SIG-M5 treated with dmso at 0.1 percent for 504 hours (cell line): ENCODE measurements around the gene SLIT3.

Experiments
- DNase-seq: peaks from one replicate; lab custom pipeline; 2025; ENCODE audit not compliant: unreplicated experiment; lab: John Stamatoyannopoulos, UW

SLIT3 gene

DNA sequence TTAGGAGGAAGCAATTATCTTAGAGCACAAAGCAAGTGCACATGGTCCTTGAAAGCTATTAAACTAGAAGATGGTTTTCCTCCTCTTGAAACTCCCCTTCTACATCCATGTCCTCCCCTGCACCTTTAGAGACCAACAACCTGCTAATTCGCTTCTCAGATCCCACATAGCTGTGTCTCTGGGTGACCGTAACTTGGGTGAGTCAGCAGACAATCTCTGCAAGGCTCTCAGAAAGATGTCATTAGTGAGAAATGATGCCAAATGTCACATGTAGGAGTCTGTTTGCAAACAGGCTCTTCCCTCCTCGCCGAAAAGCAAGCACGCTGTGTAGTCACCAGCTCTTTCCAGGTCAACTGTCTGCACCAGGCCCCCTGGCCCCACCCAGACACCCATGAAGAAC, 291.8 kb downstream of the SLIT3 start:
- no peak for DNase-seq

DNA sequence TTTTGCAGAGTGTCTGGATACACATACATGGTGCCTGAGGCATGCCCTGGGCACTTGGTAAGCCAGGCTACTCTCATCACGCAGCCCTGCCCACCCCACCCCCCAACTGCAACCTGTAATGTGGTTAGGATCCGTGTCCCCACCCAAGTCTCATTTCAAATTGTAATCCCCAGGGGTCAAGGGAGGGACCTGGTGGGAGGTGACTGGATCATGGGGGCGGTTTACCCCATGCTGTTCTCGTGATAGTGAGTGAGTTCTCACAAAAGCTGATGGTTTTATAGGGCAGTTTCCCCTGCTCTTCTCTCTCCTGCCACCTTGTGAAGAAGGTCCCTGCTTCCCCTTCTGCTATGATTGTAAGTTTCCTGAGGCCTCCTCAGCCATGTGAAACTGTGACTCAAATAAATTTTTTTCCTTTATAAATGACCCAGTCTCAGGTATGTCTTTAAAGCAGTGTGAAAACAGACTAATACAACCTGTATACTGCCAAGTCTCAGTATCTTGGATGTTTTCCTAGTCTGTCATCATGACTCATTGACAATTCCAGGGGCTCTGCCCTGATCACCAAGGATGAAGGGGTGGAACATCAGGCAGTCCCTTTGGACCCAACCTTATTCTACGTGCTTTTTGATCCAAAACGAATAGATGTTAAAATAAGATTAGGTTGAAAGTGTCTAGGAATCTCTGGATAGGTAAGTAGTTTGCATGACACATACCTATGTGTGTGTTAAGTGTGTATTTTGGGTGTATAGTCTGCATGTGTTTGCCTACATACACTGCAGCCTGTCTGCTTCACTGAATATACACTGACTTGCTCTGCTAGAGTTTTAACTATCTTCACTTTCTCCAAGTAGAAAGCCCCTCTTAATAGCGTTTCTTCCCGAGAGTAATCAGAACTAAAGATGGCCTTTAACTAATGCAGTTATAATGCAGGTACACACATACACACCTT, 293.8 kb downstream of the SLIT3 start:
- DNase-seq, result no peak

DNA sequence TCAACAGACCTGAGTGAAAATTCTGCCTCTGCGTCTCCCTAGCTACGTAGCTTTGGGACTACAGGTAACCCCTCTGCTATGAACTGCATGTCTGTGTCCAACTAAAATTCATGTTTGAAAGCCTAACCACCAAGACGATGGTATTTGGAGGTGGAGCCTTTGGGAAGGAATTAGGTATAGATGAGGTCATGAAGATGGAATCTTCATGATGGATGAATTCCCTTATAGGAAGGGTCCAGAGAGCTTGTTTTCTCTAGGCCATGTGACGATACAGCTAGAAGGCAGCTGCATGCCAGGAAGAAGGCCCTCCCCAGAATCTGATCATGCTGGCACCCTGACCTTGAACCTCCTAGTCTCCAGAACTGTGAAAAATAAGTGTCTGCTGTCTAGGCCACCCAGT, 296.4 kb downstream of the SLIT3 start:
- no peak for DNase-seq

DNA sequence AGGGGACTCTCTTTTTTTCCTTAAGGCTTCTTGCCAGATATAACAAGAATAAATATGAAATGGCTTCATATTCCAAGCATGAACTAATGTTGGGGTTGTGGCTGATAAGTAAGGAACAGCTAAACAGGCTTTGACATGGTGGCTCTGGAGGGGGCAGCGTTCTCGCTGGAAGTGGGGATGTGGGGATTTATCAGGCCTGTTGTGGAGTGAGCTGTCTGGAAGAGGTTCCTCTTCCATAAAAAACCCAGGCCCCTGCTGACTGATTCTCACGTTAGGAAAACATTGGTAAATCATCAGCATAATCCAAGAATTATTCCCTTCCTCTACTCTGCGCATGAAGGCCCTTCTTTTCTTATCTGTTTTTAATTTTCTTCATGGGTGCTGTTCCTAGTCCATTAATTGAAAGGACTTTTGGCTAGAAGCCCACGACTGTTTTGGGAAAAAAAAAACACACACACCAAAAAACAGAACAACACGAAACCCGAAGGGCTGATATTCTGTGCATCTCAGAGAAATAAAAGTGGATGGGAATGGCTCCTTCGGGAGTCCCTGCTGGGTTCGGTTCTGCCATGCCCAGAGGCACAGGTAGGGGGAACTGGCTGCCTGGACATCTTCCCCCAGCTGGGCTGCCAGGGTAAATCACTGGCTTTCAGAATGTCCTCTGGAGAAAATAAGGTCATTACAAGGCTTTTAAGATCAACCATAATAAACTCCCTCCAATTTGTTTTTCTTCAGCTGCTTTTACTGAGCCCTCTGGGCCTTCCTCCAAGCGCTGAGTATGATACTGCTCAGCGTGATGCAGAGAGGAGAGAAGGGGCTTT, 297.0 kb downstream of the SLIT3 start:
- DNase-seq, result no peak

DNA sequence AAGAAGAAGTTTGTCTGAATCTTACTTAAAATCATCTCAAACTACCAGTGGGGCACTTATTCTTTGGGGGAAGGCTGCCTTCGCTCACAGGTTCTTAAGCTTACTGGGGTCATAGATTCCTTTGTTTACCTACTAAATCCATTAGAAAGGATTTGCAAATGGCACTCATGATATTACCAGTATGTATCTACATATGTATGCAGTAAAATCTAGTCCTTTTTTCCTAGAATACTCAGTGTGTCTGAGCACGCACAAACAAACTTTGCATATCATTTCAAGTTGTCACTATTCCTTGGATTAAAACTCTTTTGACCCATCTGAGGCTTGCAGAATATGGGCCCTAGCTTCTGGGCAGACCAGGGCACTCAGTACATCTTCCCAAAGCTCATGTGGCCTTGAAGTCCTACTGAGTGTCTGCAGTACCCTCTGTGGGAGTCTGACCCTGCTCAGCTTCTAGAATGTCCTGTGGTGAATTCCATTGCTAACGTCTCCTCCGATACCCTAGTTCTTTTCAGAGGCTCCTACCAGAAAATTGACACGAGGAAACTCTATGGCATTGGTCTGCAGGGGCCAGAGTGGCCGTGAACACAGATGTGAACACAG, 297.9 kb downstream of the SLIT3 start:
- no peak for DNase-seq

DNA sequence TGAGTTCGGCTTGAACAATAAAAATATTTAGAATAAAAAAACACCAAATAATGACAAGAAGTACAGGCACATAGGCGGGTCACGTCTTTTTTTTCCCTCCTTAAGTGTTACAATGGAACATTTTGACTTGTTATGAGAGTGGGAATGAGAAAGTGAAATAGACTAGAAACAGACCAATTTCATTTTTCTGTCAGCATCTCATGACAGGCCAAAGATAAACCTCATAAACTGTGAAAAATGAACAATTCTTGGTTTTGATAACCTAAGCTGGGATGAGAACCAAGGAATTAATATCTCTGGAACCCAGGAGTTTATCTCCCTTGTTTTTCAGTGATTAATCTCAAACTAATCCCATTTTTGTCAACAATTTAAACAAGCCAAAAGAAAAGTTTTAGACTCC, 299.5 kb downstream of the SLIT3 start:
- no peak for DNase-seq

DNA sequence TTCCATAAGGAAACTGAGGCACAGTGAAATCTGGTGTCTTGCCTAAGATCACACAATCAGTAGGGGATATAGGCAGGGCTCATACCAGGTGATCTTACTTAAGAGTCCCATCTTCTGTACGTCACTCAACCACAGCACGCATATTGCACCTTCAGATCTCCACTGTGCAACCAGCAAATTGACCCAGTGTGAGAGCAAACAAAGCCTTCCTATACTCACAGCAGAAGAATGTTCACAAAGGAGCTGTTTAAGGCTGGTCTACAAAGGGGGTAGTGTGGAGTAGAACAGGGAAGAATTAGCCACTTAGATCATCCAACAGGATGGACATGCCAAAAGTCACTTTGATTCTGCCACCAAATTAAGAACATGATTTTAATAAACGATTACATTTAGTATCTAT, 305.9 kb downstream of the SLIT3 start:
- no peak for DNase-seq

DNA sequence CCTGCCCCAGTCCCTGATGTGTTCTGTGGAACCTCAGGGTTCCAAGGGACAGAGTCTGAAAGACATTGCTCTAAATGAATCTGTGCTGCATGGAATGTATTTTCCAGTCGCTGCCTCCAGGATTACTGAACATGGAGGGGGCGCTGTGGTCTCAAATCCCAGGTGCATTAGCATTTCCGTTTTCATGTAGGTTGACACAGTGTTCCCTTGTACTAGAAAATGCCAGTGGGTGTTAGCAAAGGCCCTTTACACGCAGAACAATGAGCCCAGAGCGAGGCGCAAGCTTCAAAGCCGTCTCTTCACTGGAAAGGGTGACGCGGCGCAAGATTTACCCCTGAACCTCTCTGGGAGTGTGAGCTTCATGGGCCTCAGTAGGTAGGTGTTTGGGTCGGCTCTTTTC, 308.3 kb downstream of the SLIT3 start:
- DNase-seq, result no peak

DNA sequence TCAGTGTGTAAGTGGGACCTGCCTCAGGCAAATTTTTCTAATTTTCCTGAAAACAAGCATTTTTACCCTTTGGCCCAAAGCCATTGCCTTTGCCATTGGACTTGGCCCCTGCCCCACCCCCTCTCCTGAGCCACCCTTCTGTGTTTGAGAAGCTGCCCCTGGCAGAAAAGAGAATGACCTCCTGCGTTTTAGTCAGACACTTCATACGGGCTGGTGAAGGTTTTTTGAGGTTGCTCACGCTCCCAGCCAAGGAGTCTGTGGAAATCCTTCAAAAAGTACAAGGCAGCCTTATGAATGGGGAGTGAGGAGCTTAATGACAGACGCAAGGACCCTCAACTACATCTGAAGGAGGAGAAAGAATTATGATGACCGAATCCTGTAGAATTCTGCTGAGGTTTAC, 308.9 kb downstream of the SLIT3 start:
- no peak for DNase-seq

DNA sequence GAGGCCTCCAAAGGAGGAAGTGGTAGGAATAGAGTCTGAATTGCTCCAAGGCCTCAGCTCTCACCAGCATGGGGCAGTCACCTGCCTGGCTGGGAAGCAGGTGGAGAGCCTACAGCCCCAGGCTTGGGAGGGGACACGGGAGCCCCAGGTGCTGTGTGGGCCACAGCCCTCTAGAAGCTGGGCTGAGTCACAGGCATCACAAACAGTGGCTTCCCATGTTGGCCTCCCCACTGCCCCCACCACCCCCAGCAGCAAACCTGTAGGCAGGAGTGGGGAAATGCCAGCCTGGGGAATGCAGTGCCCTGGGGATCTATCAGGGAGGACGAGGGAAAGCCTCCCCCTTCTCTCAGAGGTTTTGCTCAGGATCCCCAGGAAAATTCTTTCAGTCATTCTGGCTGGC, 309.6 kb downstream of the SLIT3 start:
- no peak for DNase-seq

DNA sequence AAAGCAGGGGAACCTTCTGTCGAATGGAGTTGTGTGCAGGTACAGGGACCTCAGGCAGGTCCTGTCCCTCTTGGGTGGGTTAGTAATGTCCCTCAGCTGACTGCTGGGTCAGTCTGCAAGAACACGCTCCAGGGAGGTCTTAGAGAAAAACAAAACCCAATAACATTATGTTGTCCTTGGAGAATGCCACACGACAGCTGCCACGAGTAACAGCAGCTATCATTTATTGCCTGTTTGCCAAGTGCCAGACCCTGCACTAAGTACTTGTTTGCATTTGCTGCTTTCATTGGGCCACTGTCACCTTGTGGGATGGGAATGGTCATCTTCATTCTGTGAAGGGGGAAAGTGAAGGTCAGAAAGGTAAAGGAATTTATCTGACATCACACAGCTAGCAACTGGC, 310.3 kb downstream of the SLIT3 start:
- DNase-seq, result no peak

DNA sequence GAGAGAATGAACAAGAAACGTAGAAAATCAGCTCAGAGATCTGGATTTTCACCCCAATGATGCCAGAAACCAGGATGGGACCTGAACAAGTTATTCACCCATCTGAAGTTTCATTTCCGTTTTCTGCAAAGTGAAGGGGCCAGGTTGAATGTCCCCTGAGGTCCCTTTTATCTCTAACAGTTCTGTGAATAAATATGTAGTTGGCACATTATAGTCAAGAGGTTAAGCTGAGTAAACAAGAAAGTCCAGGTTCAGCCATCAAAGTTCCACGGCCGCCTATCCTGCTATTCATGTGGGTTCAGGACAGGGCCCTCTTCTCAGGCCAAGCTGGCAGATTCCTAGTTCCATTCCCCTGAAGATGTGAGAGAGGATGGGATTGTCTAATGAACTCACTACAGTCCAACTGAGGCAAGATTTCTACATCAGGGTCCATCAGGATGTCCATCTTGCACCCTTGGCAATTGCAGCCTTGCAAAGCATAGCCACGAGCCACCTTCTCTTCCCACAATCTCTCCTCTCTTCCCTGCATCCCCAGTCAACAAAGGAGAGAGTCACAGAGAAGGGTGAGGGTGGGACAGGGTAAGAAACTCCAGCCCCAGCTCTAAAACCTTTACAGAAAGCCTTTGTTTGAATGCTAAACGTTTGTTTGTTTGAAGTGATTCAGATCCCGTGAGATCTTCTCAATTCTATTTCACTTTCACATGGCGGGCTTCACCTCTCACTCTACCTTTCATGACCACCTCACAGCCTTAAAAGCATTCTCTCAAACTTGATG, 311.0 kb downstream of the SLIT3 start:
- DNase-seq, result no peak

DNA sequence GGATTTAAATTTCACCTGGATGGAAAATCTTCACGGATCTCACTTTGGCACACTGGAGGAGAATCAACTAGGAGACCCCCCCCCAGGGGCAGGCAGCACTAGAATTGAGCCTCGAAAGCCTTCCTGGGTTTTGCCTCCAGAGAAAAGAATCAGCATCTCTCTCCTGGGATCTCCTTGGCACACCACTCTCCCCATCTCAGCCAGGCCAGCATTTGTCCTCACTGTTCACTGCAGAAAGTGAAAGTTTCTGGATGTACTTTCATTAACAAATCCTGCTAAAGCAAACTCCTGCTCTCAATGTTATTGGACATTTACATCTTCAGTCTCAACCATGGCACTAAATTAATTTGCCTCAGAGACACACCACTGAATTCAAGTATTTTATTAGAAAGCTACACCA, 312.2 kb downstream of the SLIT3 start:
- DNase-seq, result no peak

DNA sequence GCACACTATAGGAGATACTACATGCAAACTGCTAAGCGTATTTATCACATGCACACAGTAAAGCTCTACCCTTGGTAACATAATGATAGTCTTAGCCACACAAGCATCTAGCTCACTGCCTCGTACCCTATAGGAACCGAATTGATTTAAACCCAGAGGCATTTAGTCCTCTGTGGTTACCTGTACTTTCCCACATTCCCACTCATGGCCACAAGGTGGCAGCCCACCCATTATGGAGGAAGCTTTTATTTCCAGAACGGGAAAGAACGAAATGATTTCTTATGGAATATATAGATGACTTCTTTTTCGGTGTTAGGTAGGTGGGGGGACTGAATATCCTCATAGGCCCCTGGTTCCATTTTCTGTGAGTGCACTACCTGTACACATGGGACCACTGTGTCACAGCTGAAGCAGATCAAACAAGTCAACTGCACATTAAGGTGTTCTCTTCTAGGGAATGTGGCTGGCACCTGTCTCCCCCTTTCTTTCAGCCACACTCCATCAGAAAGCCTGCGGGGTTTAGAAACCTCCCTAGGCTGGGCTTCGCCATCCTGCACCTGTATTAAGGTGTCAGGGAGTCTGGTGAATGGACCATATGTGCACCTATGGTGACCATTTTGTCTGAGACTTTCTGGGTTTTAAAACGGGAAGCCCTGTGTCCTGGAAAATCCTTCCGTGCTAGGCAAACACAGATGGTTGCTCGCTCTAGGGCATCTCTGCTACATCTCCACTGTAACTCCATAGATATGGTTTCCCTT, 313.2 kb downstream of the SLIT3 start:
- DNase-seq, result peak; percentile 55

DNA sequence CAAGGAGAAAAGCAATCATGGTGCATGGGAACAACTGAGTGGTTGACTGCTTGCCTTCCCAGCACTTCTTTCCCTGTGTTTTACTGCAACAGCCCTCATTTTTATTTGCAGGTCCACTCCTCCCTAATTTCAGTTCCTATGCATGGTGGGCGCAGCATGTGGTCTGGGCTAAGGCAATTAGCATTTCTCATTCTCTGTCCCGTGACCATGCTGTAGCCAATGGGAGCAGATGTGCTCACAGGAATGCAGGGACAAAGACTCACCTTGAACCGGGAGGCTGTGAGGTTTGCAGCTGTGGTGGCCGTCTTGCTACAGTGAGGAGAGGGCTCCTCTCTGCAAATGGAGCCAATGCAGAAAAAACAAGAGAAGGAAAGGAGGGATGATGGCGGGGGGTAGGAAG, 315.5 kb downstream of the SLIT3 start:
- no peak for DNase-seq

DNA sequence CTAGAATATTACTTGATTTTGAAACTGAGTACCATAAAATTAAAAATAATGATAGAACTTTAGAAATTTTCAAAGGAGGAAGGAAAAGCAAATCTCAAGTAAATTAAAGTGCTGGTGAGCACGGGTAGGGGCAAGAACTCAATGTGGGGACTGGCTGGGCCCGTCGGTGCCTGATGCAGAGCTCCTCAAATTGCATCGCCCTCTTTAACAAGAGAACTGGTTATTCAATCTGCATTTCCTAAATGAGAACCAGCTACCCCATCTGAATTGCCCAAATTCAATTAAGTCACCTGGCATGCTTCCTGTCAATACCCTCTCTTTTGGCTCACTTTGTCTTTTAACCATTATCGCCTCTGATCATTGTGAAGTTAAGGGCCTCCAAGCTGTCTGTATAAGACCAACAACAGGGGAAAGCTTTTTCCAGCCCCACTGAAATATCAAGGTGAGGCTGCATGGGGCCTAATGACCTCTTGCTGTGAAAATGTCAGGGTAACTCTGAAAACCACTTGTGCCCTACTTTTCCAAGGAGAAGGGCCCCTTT, 316.7 kb downstream of the SLIT3 start:
- no peak for DNase-seq

DNA sequence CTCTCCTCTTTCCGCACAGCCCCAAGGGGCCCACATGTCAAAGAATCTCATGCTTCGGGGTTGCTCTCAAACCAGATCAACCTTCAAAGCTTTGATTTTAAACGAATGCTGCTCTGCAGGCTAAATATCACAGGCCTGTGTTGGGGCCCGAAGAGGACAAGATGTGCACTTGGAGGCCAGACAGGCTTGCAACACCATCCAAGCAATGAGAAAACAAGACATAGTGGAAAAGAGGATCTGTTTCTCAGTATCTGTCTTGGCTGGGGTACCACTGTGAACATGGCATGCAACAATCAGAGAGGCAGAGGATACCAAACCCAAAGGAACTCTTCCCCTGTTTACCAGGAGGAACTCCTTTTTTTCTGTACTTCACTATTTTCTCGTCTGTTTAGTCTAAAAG, 321.8 kb downstream of the SLIT3 start:
- DNase-seq, result no peak

DNA sequence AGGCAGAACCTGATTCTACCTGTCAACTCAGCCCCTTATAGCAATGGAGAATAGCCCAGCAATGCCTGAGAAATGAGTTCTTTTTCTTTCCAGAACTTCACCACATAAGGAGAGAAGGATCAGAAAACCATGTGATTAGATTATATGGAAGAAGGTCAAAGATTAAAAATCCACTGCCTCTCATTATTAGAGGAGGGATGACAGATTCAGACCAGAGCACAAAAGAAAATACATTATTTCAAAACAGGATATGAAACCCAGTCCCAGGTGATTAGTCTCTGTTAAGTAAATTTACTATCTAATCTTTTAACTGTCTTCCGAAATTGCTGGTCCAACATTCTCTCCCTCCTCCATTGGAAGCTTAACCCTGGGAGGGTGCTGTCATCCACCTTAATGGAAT, 322.4 kb downstream of the SLIT3 start:
- no peak for DNase-seq

DNA sequence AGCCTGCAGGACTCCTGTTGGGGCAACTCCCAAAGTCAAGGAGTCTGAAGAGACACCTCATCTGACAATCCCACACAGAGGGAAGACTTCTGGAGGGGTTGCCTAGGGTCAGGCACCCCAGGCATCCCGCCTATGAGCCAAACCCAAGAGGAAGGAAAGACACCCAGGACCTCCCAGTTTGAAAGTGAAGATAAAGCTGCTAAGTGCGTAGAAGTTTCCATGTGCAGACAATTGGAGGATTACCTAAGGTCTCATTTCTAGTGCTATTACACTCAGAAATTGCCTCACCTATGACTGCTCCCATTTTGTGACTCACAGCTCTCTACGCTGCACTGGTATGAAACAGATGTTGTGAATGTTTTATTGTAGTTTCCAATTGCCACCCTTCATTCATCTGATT, 322.9 kb downstream of the SLIT3 start:
- DNase-seq, result no peak
